Uterus (tissue), 2 donors: ENCODE measurements around the gene TRMU.

Experiments used
- CTCF ChIP-seq, 4 experiments: fragments of 200-600 bp in 2 of 4; fragments of 450-650 bp in 2 of 4; sonication (generic) in 2 of 4; IDR thresholded peaks; one replicate each; pipeline ENCODE4 v1.5.1; 2016 to 2019; ENCODE audit warnings: antibody characterized with exemption in 4 of 4, mild to moderate bottlenecking in 2 of 4, moderate library complexity in 1 of 4
- POLR2A ChIP-seq, 2 donors: fragments of 450-650 bp; IDR thresholded peaks; one replicate each; pipeline ENCODE4 v1.6.1; 2016; ENCODE audit warnings: antibody characterized with exemption in 2 of 2, mild to moderate bottlenecking in 1 of 2, moderate library complexity in 1 of 2

GRCh38 chr22:46388647-46389046 lies 53.1 kb downstream of the TRMU start:
- TF ChIP-seq CTCF (IDR thresholded peaks at IDR 0.05) (no peak), POLR2A (IDR thresholded peaks at IDR 0.05) (no peak)
